Trophoblast cell (in vitro differentiated cells and primary cell): ENCODE measurements around the gene OPCML.

ENCODE experiments used
- DNase-seq, 2 donors: peaks; one replicate each; pipeline ENCODE4 v3.0.0-alpha.2; 2016
- H2AFZ ChIP-seq: 2 replicates; pipeline ENCODE4 v1.6.1; 2013; ENCODE audit warnings: low read length, moderate library complexity, mild to moderate bottlenecking; ENCODE audit not compliant: insufficient read depth, poor library complexity
- H2AK5ac ChIP-seq: 2 replicates; pipeline ENCODE4 v1.6.1; 2013; ENCODE audit warnings: mild to moderate bottlenecking, low read length
- H2BK120ac ChIP-seq: 2 replicates; pipeline ENCODE4 v1.6.1; 2013; ENCODE audit warnings: low read length, mild to moderate bottlenecking, moderate library complexity; ENCODE audit not compliant: insufficient read depth, poor library complexity
- H2BK12ac ChIP-seq: 2 replicates; pipeline ENCODE4 v1.6.1; 2013; ENCODE audit warnings: mild to moderate bottlenecking, low read length, moderate library complexity
- H2BK5ac ChIP-seq: 2 replicates; pipeline ENCODE4 v1.6.1; 2013; ENCODE audit warnings: low read length, low read depth, moderate library complexity, mild to moderate bottlenecking; ENCODE audit not compliant: poor library complexity
- H3K14ac ChIP-seq: 2 replicates; pipeline ENCODE4 v1.6.1; 2013; ENCODE audit warnings: mild to moderate bottlenecking, low read length
- H3K18ac ChIP-seq: 2 replicates; pipeline ENCODE4 v1.6.1; 2013; ENCODE audit warnings: mild to moderate bottlenecking, low read length
- H3K23ac ChIP-seq: 2 replicates; pipeline ENCODE4 v1.6.1; 2013; ENCODE audit warnings: low read length
- H3K27ac ChIP-seq: 2 replicates; pipeline ENCODE4 v1.5.1; 2013; ENCODE audit warnings: low read depth, mild to moderate bottlenecking, inconsistent platforms, low read length, moderate library complexity
- H3K27me3 ChIP-seq: 2 replicates; pipeline ENCODE4 v1.6.1; 2013; ENCODE audit warnings: inconsistent platforms, mild to moderate bottlenecking, low read length, moderate library complexity; ENCODE audit not compliant: insufficient read depth
- H3K36me3 ChIP-seq, 2 experiments: 1 replicate in 1 of 2; 2 replicates in 1 of 2; pipeline ENCODE4 v1.6.1; 2013; ENCODE audit warnings: low read length in 2 of 2, mild to moderate bottlenecking in 2 of 2, moderate library complexity in 1 of 2; ENCODE audit not compliant: insufficient read depth in 2 of 2, control insufficient read depth in 1 of 2
- H3K4ac ChIP-seq: 2 replicates; pipeline ENCODE4 v1.6.1; 2013; ENCODE audit warnings: low read depth, mild to moderate bottlenecking, low read length, moderate library complexity
- H3K4me1 ChIP-seq, 2 experiments: 1 replicate in 1 of 2; 2 replicates in 1 of 2; pipeline ENCODE4 v1.6.1; 2013; ENCODE audit warnings: low read length in 2 of 2, mild to moderate bottlenecking in 2 of 2, moderate library complexity in 1 of 2; ENCODE audit not compliant: insufficient read depth in 2 of 2, control insufficient read depth in 1 of 2
- H3K4me2 ChIP-seq: 2 replicates; pipeline ENCODE4 v1.6.1; 2013; ENCODE audit warnings: inconsistent platforms, mild to moderate bottlenecking, low read length, moderate library complexity
- H3K4me3 ChIP-seq: 2 replicates; pipeline ENCODE4 v1.5.1; 2013; ENCODE audit warnings: mild to moderate bottlenecking, low read depth, low read length, inconsistent platforms
- H3K79me1 ChIP-seq: one replicate; pipeline ENCODE4 v1.6.1; 2013; ENCODE audit warnings: low read length
- H3K79me2 ChIP-seq: 2 replicates; pipeline ENCODE4 v1.6.1; 2013; ENCODE audit warnings: low read length, mild to moderate bottlenecking; ENCODE audit not compliant: control insufficient read depth, insufficient read depth, poor library complexity
- H3K9ac ChIP-seq: 2 replicates; pipeline ENCODE4 v1.6.1; 2013; ENCODE audit warnings: mild to moderate bottlenecking, low read length
- H3K9me3 ChIP-seq: 2 replicates; pipeline ENCODE4 v1.6.1; 2013; ENCODE audit warnings: low read depth, mild to moderate bottlenecking, control low read depth, inconsistent platforms, low read length; ENCODE audit not compliant: insufficient read depth
- H4K12ac ChIP-seq: 2 replicates; pipeline ENCODE4 v1.6.1; 2013; ENCODE audit warnings: low read depth, mild to moderate bottlenecking, low read length, moderate library complexity
- H4K8ac ChIP-seq: 2 replicates; pipeline ENCODE4 v1.6.1; 2013; ENCODE audit warnings: low read depth, mild to moderate bottlenecking, low read length, moderate library complexity
- H4K91ac ChIP-seq: one replicate; pipeline ENCODE4 v1.6.1; 2013; ENCODE audit warnings: low read depth, mild to moderate bottlenecking, low read length, moderate library complexity
- WGBS: extraction: QIAGEN DNeasy Blood & Tissue Kit; methylation state at CpG from one replicate; pipeline ENCODE4 v1.1.7; 2013; ENCODE audit warnings: missing lambda C conversion rate; ENCODE audit not compliant: insufficient read length, insufficient coverage; ENCODE audit errors: extremely low coverage; 5-methylcytosine and 5-hydroxymethylcytosine counted together

The OPCML gene

GRCh38 chr11:133153031-133153430 is 379.3 kb downstream of the OPCML start:
- no CpG with 5 or more reads among the region's 18 CpGs for WGBS
- Histone ChIP-seq H3K9me3 (no peaks in the 10 kb centered on the region), H3K4me3 (no peak overlapping the region)

GRCh38 chr11:133149698-133150097 is 382.6 kb downstream of the OPCML start:
- Histone ChIP-seq H3K14ac (no peak overlapping the region), H3K36me3 (no peaks in the 10 kb centered on the region), H3K9me3 (no peaks in the 10 kb centered on the region), H2AFZ (no peak overlapping the region), H2AK5ac (no peak overlapping the region), H3K27ac (no peak overlapping the region), H2BK5ac (no peak overlapping the region), H2BK12ac (no peak overlapping the region), H3K9ac (no peak overlapping the region), H3K4ac (no peak overlapping the region), H3K27me3 (no peaks in the 10 kb centered on the region), H3K23ac (no peak overlapping the region), H4K12ac (no peak overlapping the region), H3K79me2 (no peaks in the 10 kb centered on the region), H3K79me1 (no peaks in the 10 kb centered on the region), H3K18ac (no peak overlapping the region), H3K4me1 (peaks cover 0 to 4% of the 10 kb centered on the region in 2 experiments), H4K91ac (no peak overlapping the region), H3K4me2 (no peak overlapping the region), H3K4me3 (no peak overlapping the region), H4K8ac (no peak overlapping the region), H2BK120ac (no peak overlapping the region)
- WGBS: no CpG with 5 or more reads among the region's 5 CpGs
- no peak for DNase-seq

More at GRCh38 chr11:133153031-133153430, 379.3 kb downstream of the OPCML start:
- H2BK5ac ChIP-seq: no peak overlapping the region
- DNase-seq: no peak
- peaks cover 0 to 4% of the 10 kb centered on the region in 2 experiments for H3K4me1 ChIP-seq
- H2BK12ac ChIP-seq: no peak overlapping the region
- H3K79me2 ChIP-seq: no peaks in the 10 kb centered on the region
- no peak overlapping the region for H2AK5ac ChIP-seq
- no peak overlapping the region for H3K23ac ChIP-seq
- H3K27ac ChIP-seq: no peak overlapping the region
- H2BK120ac ChIP-seq: no peak overlapping the region
- H3K27me3 ChIP-seq: no peaks in the 10 kb centered on the region
- no peak overlapping the region for H3K4me2 ChIP-seq
- no peak overlapping the region for H4K91ac ChIP-seq
- no peaks in the 10 kb centered on the region for H3K36me3 ChIP-seq
- H3K18ac ChIP-seq: no peak overlapping the region
- H3K79me1 ChIP-seq: no peaks in the 10 kb centered on the region
- no peak overlapping the region for H2AFZ ChIP-seq
- no peak overlapping the region for H3K14ac ChIP-seq
- H4K8ac ChIP-seq: no peak overlapping the region
- H3K9ac ChIP-seq: no peak overlapping the region
- no peak overlapping the region for H3K4ac ChIP-seq
- no peak overlapping the region for H4K12ac ChIP-seq

DNA sequence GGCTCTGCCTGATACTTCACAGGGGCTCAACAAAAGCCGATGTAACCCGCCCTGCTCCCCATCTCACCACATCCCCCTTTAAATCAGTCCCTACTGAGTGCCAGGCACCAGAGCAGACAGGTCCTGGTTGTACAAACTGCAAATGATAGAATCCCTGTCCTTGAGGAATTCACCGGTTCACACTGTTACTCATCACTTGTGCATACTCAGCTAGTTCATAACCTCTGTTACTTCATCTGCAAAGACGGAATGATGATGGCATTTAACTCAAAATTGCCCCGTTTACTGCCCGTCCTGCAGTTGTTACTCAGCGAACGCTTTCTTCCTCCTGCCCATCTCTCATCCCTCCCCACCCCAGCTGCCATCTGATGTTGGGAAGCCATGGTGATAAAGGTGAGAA is 384.7 kb downstream of the OPCML start:
- Histone ChIP-seq H2AFZ (no peak overlapping the region), H3K9ac (no peak overlapping the region), H4K91ac (no peak overlapping the region), H3K27me3 (no peaks in the 10 kb centered on the region), H3K27ac (no peak overlapping the region), H3K23ac (no peak overlapping the region), H3K4me2 (no peak overlapping the region), H2AK5ac (no peak overlapping the region), H4K12ac (no peak overlapping the region), H2BK5ac (no peak overlapping the region), H3K79me1 (no peaks in the 10 kb centered on the region), H3K9me3 (no peaks in the 10 kb centered on the region), H2BK120ac (no peak overlapping the region), H3K14ac (no peak overlapping the region), H4K8ac (no peak overlapping the region), H3K4me3 (no peak overlapping the region), H3K36me3 (no peaks in the 10 kb centered on the region), H3K18ac (no peak overlapping the region), H3K4me1 (no peaks in the 10 kb centered on the region), H3K79me2 (no peaks in the 10 kb centered on the region), H3K4ac (no peak overlapping the region), H2BK12ac (no peak overlapping the region)
- DNase-seq: no peak
- no CpG with 5 or more reads among the region's 8 CpGs for WGBS

DNA sequence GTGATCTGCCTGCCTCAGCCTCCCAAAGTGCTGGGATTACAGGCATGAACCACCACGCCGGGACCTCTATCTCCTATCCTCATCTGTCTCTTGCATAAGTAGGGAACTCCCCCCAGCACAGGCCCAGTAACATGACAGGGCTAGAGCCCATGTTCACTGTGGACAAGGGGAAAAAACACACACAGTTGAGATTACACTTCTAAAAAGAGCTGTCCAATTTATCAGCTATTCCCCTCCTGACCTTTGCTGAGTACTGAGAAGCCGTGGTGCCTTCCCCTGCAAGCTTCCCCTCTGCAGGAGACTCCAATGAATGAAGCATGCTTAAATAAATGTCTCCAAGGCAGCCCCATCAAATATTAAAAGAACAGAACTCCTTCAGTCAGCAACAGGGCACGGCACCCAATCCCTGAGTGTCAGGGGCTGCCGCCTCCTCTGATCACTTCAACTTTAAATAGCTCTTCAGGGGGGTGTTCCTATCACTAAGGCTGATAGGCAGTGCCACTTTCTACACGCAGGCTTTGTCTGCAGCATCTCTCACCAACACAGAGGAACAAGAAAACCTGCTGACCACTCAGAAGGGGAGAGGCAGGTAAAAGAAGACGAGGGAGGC is 385.5 kb downstream of the OPCML start:
- H4K8ac ChIP-seq: no peak overlapping the region
- H3K79me2 ChIP-seq: no peaks in the 10 kb centered on the region
- no peak overlapping the region for H3K27ac ChIP-seq
- no peaks in the 10 kb centered on the region for H3K9me3 ChIP-seq
- no peak overlapping the region for H3K4ac ChIP-seq
- H3K18ac ChIP-seq: no peak overlapping the region
- no peaks in the 10 kb centered on the region for H3K36me3 ChIP-seq
- no peak overlapping the region for H2AFZ ChIP-seq
- WGBS: no CpG with 5 or more reads among the region's 7 CpGs
- H4K12ac ChIP-seq: no peak overlapping the region
- H3K9ac ChIP-seq: no peak overlapping the region
- H3K4me2 ChIP-seq: no peak overlapping the region
- no peak overlapping the region for H2BK5ac ChIP-seq
- no peak overlapping the region for H4K91ac ChIP-seq
- H2AK5ac ChIP-seq: no peak overlapping the region
- H2BK12ac ChIP-seq: no peak overlapping the region
- H3K4me3 ChIP-seq: no peak overlapping the region
- no peak overlapping the region for H3K23ac ChIP-seq
- H2BK120ac ChIP-seq: no peak overlapping the region
- no peaks in the 10 kb centered on the region for H3K4me1 ChIP-seq
- H3K79me1 ChIP-seq: no peaks in the 10 kb centered on the region
- no peaks in the 10 kb centered on the region for H3K27me3 ChIP-seq
- no peak overlapping the region for H3K14ac ChIP-seq
- DNase-seq: no peak
